K562 (cell line): Measurements from ENCODE around the gene HDLBP. TPM values are rescaled to one million over a fixed set of nuclear protein-coding genes. Genes with fewer than 3 reads are reported as not detected.

Experiments used
- ATAC-seq: fragments of 200-7000 bp; cut with Tn5 transposase; 3 replicates; pipeline ENCODE4 v1.9.1; 2020; ENCODE audit warnings: moderate library complexity
- BruUV-seq: library from RNA; stranded (reverse); fragments of 400-500 nt; replicated peaks from 2 replicates; lab custom pipeline; 2021; lab: Mats Ljungman, UMichigan
- CTCF ChIA-PET: fragments of 300-600 bp; formaldehyde crosslinking; extraction: SDS; loops from one replicate; lab custom pipeline; 2021; ENCODE audit warnings: low intra/inter-chr PET ratio; lab: Yijun Ruan, JAX
- POLR2A ChIA-PET: fragments of 300-600, 350-650 bp; sonication (Branson Sonifier 250); formaldehyde crosslinking; extraction: SDS; loops from one replicate; lab custom pipeline; 2021; ENCODE audit warnings: antibody characterized with exemption, inconsistent platforms; lab: Yijun Ruan, JAX
- DNase-seq, 4 experiments: peaks; one replicate each; pipeline versions ENCODE4 v3.0.0 to v3.0.0-alpha.2; 2011 to 2018; ENCODE audit warnings: low spot score in 3 of 4, mixed read lengths in 3 of 4; ENCODE audit errors: extremely low read depth in 1 of 4
- FAIRE-seq: peaks from 2 replicates; lab custom pipeline; 2011; peaks lifted over from hg19 to GRCh38; lab: Jason Lieb, UNC
- H2AFZ ChIP-seq: 2 replicates; pipeline ENCODE4 v1.6.0; 2011; ENCODE audit warnings: low read depth, low read length, control low read depth, inconsistent platforms
- H3K27ac ChIP-seq: fragments of 200-600 bp; 3 replicates; pipeline ENCODE4 v1.8.0; 2011; ENCODE audit warnings: low read depth, mild to moderate bottlenecking, control low read depth, inconsistent platforms, low read length, moderate library complexity, mixed read lengths; ENCODE audit errors: extremely low read depth
- H3K27me3 ChIP-seq, 2 experiments: fragments of 300-600 bp in 1 of 2; 2 replicates in 1 of 2; 3 replicates in 1 of 2; pipeline versions ENCODE4 v1.6.0 to v1.8.0; 2011; ENCODE audit warnings: inconsistent platforms in 2 of 2, low read length in 2 of 2, mild to moderate bottlenecking in 1 of 2, mixed read lengths in 1 of 2, moderate library complexity in 1 of 2; ENCODE audit not compliant: control insufficient read depth in 2 of 2, insufficient read depth in 2 of 2
- H3K36me3 ChIP-seq: fragments of 300-600 bp; 3 replicates; pipeline ENCODE4 v1.8.0; 2011; ENCODE audit warnings: mild to moderate bottlenecking, low read length, inconsistent platforms; ENCODE audit not compliant: control insufficient read depth, insufficient read depth
- H3K4me1 ChIP-seq, 2 experiments: fragments of 200-600 bp in 1 of 2; replicated peaks in 1 of 2; 2 replicates in 1 of 2; 3 replicates in 1 of 2; pipeline versions ENCODE4 v1.5.1 to v1.8.0; 2011; ENCODE audit warnings: inconsistent platforms in 2 of 2, low read length in 2 of 2, mild to moderate bottlenecking in 1 of 2, mixed read lengths in 1 of 2, moderate library complexity in 1 of 2; ENCODE audit not compliant: control insufficient read depth in 2 of 2, insufficient read depth in 2 of 2
- H3K4me2 ChIP-seq: 2 replicates; pipeline ENCODE4 v1.6.1; 2011; ENCODE audit warnings: low read length, control low read depth, inconsistent platforms, mixed read lengths; ENCODE audit not compliant: insufficient read depth
- H3K4me3 ChIP-seq: fragments of 200-600 bp; sonication (generic), shearing (Covaris generic); 2 replicates; pipeline ENCODE4 v1.5.1; 2016; ENCODE audit warnings: control low read depth, inconsistent platforms
- H3K79me2 ChIP-seq: fragments of 200-600 bp; 3 replicates; pipeline ENCODE4 v1.8.0; 2011; ENCODE audit warnings: low read length, inconsistent platforms; ENCODE audit not compliant: control insufficient read depth, insufficient read depth
- H3K9ac ChIP-seq, 2 experiments: 2 replicates each; pipeline versions ENCODE4 v1.6.0 to v1.6.1; 2011; ENCODE audit warnings: low read depth in 2 of 2, low read length in 2 of 2, control low read depth in 1 of 2, inconsistent platforms in 1 of 2, mild to moderate bottlenecking in 1 of 2, mixed read lengths in 1 of 2; ENCODE audit not compliant: insufficient read depth in 1 of 2
- H3K9me1 ChIP-seq: one replicate; pipeline ENCODE4 v1.6.0; 2011; ENCODE audit warnings: inconsistent platforms, mild to moderate bottlenecking, low read length, moderate library complexity; ENCODE audit not compliant: control insufficient read depth, insufficient read depth
- H3K9me3 ChIP-seq: replicated peaks from 2 replicates; pipeline ENCODE4 v1.5.1; 2011; ENCODE audit warnings: low read depth, low read length, inconsistent platforms; ENCODE audit not compliant: control insufficient read depth, insufficient read depth
- H4K20me1 ChIP-seq: replicated peaks from 2 replicates; pipeline ENCODE4 v1.6.1; 2011; ENCODE audit warnings: low read length, inconsistent platforms, mixed read lengths; ENCODE audit not compliant: control insufficient read depth, insufficient read depth
- ASH1L ChIP-seq: fragments of 450-650 bp; IDR thresholded peaks from 2 replicates; pipeline ENCODE4 v1.6.1; 2018; ENCODE audit warnings: borderline replicate concordance, mild to moderate bottlenecking, low read depth; ENCODE audit not compliant: partially characterized antibody
- BDP1 ChIP-seq: IDR thresholded peaks from 3 replicates; pipeline ENCODE4 v1.6.1; 2011; ENCODE audit not compliant: insufficient read length, insufficient read depth
- CREBBP ChIP-seq: IDR thresholded peaks from one replicate; pipeline ENCODE4 v1.6.1; 2012; ENCODE audit warnings: low read depth, mild to moderate bottlenecking, control low read depth, inconsistent platforms, low read length
- NFXL1 ChIP-seq: fragments of 450-650 bp; formaldehyde crosslinking; IDR thresholded peaks from 2 replicates; pipeline ENCODE4 v1.4.0; 2021; ENCODE audit warnings: mild to moderate bottlenecking
- ZNF253 ChIP-seq: fragments of 250-450 bp; sonication (Bioruptor Pico); conservative IDR thresholded peaks from 2 replicates; pipeline ENCODE4 v1.6.1; 2021; ENCODE audit warnings: mild to moderate bottlenecking
- WGBS: fragments of 100-300 bp; shearing (Covaris generic); methylation state at CpG from one replicate; pipeline ENCODE4 v1.1.6; 2016; ENCODE audit warnings: low coverage, mixed read lengths; ENCODE audit not compliant: insufficient coverage; ENCODE audit errors: missing lambda C conversion rate; 5-methylcytosine and 5-hydroxymethylcytosine counted together
- in situ Hi-C: fragments of 300-500 bp; cut with MboI; formaldehyde crosslinking; loops from 4 replicates; pipeline ENCODE4 v1.15.0; 2018; ENCODE audit warnings: inconsistent platforms, mixed read lengths
- intact Hi-C: fragments of 100-400 bp; cut with micrococcal nuclease; formaldehyde crosslinking; loops from 2 replicates; pipeline ENCODE4 v1.14.2; 2022
- polyA plus RNA-seq, 8 experiments: library from polyadenylated mRNA; depleted of rRNA in 4 of 8; stranded (reverse) in 5 of 8; unstranded in 3 of 8; fragments of >200 nt; fragmentation: Nextera tagmentation in 2 of 8; fragmentation: Illumina TruSeq in 1 of 8; extraction: Ambion mirVana in 2 of 8; extraction: Trizol in 1 of 8; gene quantifications; 2 replicates each; pipeline versions ENCODE4 v1.2.1 to v1.2.3, GENCODE V29; 2011 to 2014; ENCODE audit warnings: inconsistent platforms in 1 of 8, missing spikeins in 1 of 8
- total RNA-seq, 7 experiments: library from RNA; depleted of rRNA in 6 of 7; stranded (reverse); fragments of >200 nt in 6 of 7; fragmentation: Illumina TruSeq in 2 of 7; extraction: Trizol in 2 of 7; gene quantifications; 2 replicates each; pipeline versions ENCODE4 v1.2.1 to v1.2.3, GENCODE V29; 2011 to 2021; ENCODE audit warnings: low replicate concordance in 1 of 7
- TF ChIP-seq, protein P1 (sequence below), 3 experiments: IDR thresholded peaks in 2 of 3; conservative IDR thresholded peaks in 1 of 3; 2 replicates each; pipeline ENCODE4 v1.5.1; 2011 to 2012; ENCODE audit warnings: low read length in 3 of 3, mild to moderate bottlenecking in 3 of 3, control low read depth in 2 of 3, improper control_type of control experiment in 1 of 3, inconsistent platforms in 1 of 3, low read depth in 1 of 3, mixed read lengths in 1 of 3, moderate library complexity in 1 of 3; ENCODE audit not compliant: insufficient read depth in 2 of 3
- TF ChIP-seq, protein P2 (sequence below), 2 experiments: fragments of 200-800 bp in 1 of 2; sonication (Bioruptor generic) in 1 of 2; sonication (generic) in 1 of 2; formaldehyde crosslinking in 1 of 2; IDR thresholded peaks in 1 of 2; conservative IDR thresholded peaks in 1 of 2; 2 replicates each; pipeline versions ENCODE4 v1.5.0 to v1.6.1; 2016 to 2020; ENCODE audit warnings: missing compliant biosample characterization in 1 of 2, missing genetic modification characterization in 1 of 2, missing genetic modification reagents in 1 of 2
- TF ChIP-seq, protein P3 (sequence below): fragments of 450-650 bp; formaldehyde crosslinking; IDR thresholded peaks from 2 replicates; pipeline ENCODE4 v1.4.0; 2020; ENCODE audit warnings: mild to moderate bottlenecking, moderate library complexity
- TF ChIP-seq, protein P4 (sequence below): fragments of 200-800 bp; sonication (Bioruptor generic); IDR thresholded peaks from 2 replicates; pipeline ENCODE4 v1.6.1; 2017; ENCODE audit warnings: missing genetic modification characterization, missing compliant biosample characterization
- TF ChIP-seq, protein P5 (sequence below), 2 experiments: IDR thresholded peaks; 2 replicates each; pipeline ENCODE4 v1.6.1; 2011; ENCODE audit warnings: borderline replicate concordance in 1 of 2, control low read depth in 1 of 2, low read depth in 1 of 2, low read length in 1 of 2, mild to moderate bottlenecking in 1 of 2, mixed read lengths in 1 of 2, moderate library complexity in 1 of 2; ENCODE audit not compliant: insufficient read depth in 1 of 2, insufficient read length in 1 of 2, poor library complexity in 1 of 2, severe bottlenecking in 1 of 2; ENCODE audit errors: extremely low read depth in 1 of 2

HDLBP gene
- total and polyA plus RNA-seq, 9 of the 15 experiments (the other 6 are each of a cell fraction or from before 2014, with no cell fraction given): 24.4 to 378 (median 146) TPM

DNA sequence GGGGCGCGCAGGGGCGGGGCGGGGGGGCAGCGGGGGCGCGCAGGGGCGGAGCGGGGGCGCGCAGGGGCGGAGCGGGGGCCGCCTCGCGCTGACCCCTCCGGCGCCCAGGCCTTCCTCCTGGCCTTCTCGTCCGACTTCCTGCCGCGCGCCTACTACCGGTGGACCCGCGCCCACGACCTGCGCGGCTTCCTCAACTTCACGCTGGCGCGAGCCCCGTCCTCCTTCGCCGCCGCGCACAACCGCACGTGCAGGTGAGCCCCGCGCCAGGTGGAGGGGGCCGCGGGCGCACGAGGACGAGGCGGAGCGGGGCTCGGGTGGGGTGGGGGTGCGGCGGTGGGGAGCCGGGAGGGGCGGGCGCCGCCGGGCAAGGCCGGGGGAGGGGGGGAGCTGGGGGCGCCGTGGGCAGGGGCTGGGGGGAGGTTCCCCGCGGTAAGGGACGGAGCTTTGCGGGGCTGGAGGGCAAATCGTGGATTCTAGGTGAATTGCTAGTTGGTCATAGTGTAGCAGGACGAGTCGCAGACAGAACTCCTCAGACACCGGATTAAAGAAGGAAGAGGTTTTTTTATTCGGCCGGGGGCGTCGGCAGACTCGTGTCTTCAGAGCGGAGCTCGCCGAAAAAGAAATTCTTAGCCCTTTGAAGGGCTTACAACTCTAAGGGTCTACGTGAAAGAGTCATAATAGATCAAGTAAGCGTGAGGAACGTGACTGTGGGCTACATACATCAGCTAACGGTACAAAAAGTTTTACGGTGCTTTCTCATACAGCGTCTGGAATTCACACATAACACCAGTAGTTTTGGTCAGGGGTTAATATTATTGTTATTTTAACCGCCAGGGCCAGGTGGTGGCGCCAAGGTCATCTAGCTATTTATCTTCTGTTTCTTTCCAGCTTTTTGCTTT is 97.1 kb downstream of the HDLBP start:
- intact Hi-C loops (loop anchor here (5.0 kb wide), 1 partner anchor 141 kb away; no protein-coding TSS in a partner anchor), in situ Hi-C loops (no loop called here)
- Histone ChIP-seq H3K79me2 (peaks cover 15% of the 10 kb centered on the region), H3K36me3 (0 out of 3 replicates have a peak, but pooled peaks cover 3% of the 10 kb centered on the region), H2AFZ (peak overlapping the region; percentile 88), H3K9ac (peak overlapping the region; percentile 76 to 86), H3K9me3 (no peaks in the 10 kb centered on the region), H3K9me1 (peaks cover 5% of the 10 kb centered on the region), H3K4me1 (peaks cover 2 to 26% of the 10 kb centered on the region in 2 experiments; a peak in 3 of 5 replicates), H3K27ac (peak overlapping the region; percentile 76), H3K27me3 (peaks cover 0 to 17% of the 10 kb centered on the region in 2 experiments; a peak in 2 of 5 replicates), H3K4me2 (peak overlapping the region; percentile 88), H4K20me1 (peaks cover 5% of the 10 kb centered on the region; the same call in 1 of the 2 replicates), H3K4me3 (peak overlapping the region; percentile 54)
- FAIRE-seq: no peak
- BruUV-seq: TSS peak; percentile 63
- ChIA-PET POLR2A (interaction anchor here (0.6 to 1.1 kb wide), 5 partner anchors 10 to 339 kb away, joined by 3 to 7 read pairs (median 3); no protein-coding TSS in a partner anchor), CTCF (no interaction called here)
- whole genome bisulfite sequencing: 2% methylated on average over 28 of the region's 83 CpGs
- peak; percentile 71 to 77 (median 76) for DNase-seq
- peak; percentile 79 for ATAC-seq
- TF ChIP-seq, protein P1, sequence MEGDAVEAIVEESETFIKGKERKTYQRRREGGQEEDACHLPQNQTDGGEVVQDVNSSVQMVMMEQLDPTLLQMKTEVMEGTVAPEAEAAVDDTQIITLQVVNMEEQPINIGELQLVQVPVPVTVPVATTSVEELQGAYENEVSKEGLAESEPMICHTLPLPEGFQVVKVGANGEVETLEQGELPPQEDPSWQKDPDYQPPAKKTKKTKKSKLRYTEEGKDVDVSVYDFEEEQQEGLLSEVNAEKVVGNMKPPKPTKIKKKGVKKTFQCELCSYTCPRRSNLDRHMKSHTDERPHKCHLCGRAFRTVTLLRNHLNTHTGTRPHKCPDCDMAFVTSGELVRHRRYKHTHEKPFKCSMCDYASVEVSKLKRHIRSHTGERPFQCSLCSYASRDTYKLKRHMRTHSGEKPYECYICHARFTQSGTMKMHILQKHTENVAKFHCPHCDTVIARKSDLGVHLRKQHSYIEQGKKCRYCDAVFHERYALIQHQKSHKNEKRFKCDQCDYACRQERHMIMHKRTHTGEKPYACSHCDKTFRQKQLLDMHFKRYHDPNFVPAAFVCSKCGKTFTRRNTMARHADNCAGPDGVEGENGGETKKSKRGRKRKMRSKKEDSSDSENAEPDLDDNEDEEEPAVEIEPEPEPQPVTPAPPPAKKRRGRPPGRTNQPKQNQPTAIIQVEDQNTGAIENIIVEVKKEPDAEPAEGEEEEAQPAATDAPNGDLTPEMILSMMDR (IDR thresholded peaks at IDR 0.05 in 2 of 3, conservative IDR thresholded peaks at IDR 0.05 in 1 of 3; ENCODE audit: insufficient read depth in 2 of 3, low read depth in 1 of 3, low read length in 3 of 3): peak in 2 of 3 experiments; percentile 30 to 41; a peak in 4 of 6 replicates
- TF ChIP-seq NFXL1 (CRISPR knock-in tag) (no peak), BDP1 (no peak), ASH1L (no peak), ZNF253 (CRISPR knock-in tag) (no peak), CREBBP (no peak)
- TF ChIP-seq, protein P2, sequence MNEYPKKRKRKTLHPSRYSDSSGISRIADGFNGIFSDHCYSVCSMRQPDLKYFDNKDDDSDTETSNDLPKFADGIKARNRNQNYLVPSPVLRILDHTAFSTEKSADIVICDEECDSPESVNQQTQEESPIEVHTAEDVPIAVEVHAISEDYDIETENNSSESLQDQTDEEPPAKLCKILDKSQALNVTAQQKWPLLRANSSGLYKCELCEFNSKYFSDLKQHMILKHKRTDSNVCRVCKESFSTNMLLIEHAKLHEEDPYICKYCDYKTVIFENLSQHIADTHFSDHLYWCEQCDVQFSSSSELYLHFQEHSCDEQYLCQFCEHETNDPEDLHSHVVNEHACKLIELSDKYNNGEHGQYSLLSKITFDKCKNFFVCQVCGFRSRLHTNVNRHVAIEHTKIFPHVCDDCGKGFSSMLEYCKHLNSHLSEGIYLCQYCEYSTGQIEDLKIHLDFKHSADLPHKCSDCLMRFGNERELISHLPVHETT (CRISPR knock-in tag; conservative IDR thresholded peaks at IDR 0.05 in 1 of 2, IDR thresholded peaks at IDR 0.05 in 1 of 2): 0 out of 4 replicates have a peak, but pooled peaks of 1 of the 2 experiments have one; percentile 53
- TF ChIP-seq, protein P3, sequence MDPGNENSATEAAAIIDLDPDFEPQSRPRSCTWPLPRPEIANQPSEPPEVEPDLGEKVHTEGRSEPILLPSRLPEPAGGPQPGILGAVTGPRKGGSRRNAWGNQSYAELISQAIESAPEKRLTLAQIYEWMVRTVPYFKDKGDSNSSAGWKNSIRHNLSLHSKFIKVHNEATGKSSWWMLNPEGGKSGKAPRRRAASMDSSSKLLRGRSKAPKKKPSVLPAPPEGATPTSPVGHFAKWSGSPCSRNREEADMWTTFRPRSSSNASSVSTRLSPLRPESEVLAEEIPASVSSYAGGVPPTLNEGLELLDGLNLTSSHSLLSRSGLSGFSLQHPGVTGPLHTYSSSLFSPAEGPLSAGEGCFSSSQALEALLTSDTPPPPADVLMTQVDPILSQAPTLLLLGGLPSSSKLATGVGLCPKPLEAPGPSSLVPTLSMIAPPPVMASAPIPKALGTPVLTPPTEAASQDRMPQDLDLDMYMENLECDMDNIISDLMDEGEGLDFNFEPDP: no peak
- TF ChIP-seq, protein P4, sequence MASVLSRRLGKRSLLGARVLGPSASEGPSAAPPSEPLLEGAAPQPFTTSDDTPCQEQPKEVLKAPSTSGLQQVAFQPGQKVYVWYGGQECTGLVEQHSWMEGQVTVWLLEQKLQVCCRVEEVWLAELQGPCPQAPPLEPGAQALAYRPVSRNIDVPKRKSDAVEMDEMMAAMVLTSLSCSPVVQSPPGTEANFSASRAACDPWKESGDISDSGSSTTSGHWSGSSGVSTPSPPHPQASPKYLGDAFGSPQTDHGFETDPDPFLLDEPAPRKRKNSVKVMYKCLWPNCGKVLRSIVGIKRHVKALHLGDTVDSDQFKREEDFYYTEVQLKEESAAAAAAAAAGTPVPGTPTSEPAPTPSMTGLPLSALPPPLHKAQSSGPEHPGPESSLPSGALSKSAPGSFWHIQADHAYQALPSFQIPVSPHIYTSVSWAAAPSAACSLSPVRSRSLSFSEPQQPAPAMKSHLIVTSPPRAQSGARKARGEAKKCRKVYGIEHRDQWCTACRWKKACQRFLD: peak; percentile 87
- TF ChIP-seq, protein P5, sequence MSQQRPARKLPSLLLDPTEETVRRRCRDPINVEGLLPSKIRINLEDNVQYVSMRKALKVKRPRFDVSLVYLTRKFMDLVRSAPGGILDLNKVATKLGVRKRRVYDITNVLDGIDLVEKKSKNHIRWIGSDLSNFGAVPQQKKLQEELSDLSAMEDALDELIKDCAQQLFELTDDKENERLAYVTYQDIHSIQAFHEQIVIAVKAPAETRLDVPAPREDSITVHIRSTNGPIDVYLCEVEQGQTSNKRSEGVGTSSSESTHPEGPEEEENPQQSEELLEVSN (IDR thresholded peaks at IDR 0.05; ENCODE audit: borderline replicate concordance in 1 of 2, extremely low read depth in 1 of 2, insufficient read depth in 1 of 2, insufficient read length in 1 of 2, low read depth in 1 of 2, low read length in 1 of 2, poor library complexity in 1 of 2, severe bottlenecking in 1 of 2): peak; percentile 70 to 98
